ENCODE data around the gene CCNJ. TPM values are rescaled to one million over a fixed set of nuclear protein-coding genes. Genes with fewer than 3 reads are reported as not detected.

CCNJ gene
- total RNA-seq, 1 donor from 2014 or later, result 9.8 TPM

DNA sequence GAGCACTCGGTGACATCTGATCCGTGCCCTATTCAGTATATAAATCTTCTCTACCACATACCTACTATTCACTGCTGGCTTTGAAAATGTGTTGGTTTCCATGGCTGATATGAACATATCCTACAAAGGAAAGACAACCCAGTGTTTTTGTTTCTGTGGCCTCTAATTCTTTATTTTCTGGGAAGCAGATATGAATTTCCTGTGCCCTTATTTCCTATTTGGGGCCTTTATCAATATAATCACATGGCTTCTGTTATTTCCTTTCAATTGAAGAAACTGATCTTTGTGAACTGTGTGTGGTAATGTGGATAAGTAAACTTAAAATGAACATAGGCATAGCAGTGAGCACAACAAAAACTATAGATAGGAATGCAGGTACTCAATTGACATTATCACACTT is 10.6 kb downstream of the CCNJ start:
- POLR2A ChIA-PET, result interaction anchor here (1.2 to 1.4 kb wide), 2 partner anchors 37 to 76 kb away, joined by 3 to 4 read pairs; partner anchors contain the start of gene ZNF518A
- intact Hi-C loops (cut with micrococcal nuclease), result no loop called here

DNA sequence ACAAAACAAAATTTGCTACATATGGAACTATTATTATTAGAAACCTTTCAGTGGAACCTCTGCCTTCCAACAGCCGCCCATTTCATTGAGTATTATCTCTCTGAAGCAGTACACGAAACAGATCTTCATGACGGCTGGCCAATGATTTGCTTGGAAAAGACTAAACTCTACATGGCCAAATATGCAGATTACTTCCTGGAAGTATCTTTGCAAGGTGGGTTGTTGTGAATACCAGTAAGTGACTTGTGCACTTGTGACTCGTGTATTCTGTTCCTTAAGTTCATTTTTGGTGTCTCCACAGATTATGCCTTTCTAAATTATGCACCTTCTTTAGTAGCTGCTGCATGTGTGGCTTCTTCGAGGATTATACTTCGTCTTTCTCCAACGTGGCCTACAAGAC is 13.4 kb downstream of the CCNJ start:
- Mint-ChIP-seq H3K27me3 (no peaks in the 10 kb centered on the region), H3K4me1 (no peaks in the 10 kb centered on the region), H3K36me3 (ENCODE audit: low read depth) (peaks cover 69% of the 10 kb centered on the region), H3K27ac (no peak overlapping the region), H3K9me3 (no peaks in the 10 kb centered on the region), H3K4me3 (no peak overlapping the region)
- DNase-seq (no peak), ATAC-seq (ENCODE audit: low read depth) (no peak)
- TF ChIP-seq, protein P1, sequence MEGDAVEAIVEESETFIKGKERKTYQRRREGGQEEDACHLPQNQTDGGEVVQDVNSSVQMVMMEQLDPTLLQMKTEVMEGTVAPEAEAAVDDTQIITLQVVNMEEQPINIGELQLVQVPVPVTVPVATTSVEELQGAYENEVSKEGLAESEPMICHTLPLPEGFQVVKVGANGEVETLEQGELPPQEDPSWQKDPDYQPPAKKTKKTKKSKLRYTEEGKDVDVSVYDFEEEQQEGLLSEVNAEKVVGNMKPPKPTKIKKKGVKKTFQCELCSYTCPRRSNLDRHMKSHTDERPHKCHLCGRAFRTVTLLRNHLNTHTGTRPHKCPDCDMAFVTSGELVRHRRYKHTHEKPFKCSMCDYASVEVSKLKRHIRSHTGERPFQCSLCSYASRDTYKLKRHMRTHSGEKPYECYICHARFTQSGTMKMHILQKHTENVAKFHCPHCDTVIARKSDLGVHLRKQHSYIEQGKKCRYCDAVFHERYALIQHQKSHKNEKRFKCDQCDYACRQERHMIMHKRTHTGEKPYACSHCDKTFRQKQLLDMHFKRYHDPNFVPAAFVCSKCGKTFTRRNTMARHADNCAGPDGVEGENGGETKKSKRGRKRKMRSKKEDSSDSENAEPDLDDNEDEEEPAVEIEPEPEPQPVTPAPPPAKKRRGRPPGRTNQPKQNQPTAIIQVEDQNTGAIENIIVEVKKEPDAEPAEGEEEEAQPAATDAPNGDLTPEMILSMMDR (IDR thresholded peaks at IDR 0.05), result no peak
- POLR2A ChIA-PET, result interaction anchor here (0.6 kb wide), 1 partner anchor 10 kb away, joined by 3 read pairs; no protein-coding TSS in a partner anchor
- intact Hi-C loops (cut with micrococcal nuclease), result no loop called here
- CTCF ChIA-PET, result no interaction called here

More for the DNA sequence above, 10.6 kb downstream of the CCNJ start:
- ATAC-seq (ENCODE audit: low read depth), result no peak
- TF ChIP-seq, protein P1 (IDR thresholded peaks at IDR 0.05), result no peak
- DNase-seq, result no peak
- Mint-ChIP-seq H3K9me3 (no peaks in the 10 kb centered on the region), H3K4me1 (peaks cover 8% of the 10 kb centered on the region), H3K4me3 (no peak overlapping the region), H3K36me3 (ENCODE audit: low read depth) (peaks cover 63% of the 10 kb centered on the region), H3K27me3 (no peaks in the 10 kb centered on the region), H3K27ac (no peak overlapping the region)
- CTCF ChIA-PET, result no interaction called here

DNA sequence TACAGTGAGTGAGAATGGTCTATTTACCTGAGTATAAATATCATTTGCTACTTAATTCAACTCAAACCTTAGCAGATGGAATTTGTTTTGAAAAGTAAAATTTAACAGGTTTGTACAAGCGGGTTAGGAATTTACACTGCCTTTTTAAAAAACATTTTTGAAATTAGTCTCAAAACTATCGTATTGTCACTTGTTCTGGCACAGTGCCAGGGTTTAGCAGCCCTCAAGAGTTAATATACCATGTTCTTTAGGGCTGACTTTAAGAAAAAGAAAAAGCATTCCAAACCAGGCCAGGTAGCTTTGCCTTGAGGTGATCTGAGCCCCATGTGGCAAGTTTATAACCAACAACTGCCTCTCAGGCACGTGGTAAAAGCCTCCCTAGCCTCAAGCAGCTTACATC is 17.8 kb downstream of the CCNJ start:
- ATAC-seq (ENCODE audit: low read depth), result no peak
- intact Hi-C loops (cut with micrococcal nuclease), result no loop called here

DNA sequence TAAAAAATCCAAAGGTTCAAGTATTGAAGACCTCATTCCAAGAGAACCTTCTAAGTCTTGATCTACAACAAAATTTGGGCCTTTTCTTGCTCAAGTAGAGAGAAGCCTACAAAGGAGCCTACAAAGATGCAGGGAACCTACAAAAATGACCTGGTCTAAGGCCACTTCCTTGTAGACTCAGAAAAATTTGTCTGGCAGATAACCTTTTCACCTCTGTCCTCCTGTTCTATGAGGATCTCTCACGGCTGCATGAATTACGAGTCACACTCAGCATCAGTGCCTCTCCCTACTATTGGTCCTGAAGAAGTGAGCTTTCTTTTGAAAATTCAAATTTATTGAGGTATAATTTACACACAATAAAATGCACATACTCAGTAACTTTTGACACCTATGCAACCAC is 29.3 kb downstream of the CCNJ start:
- Mint-ChIP-seq H3K9me3 (no peaks in the 10 kb centered on the region), H3K4me1 (peaks cover 4% of the 10 kb centered on the region), H3K27me3 (no peaks in the 10 kb centered on the region), H3K36me3 (ENCODE audit: low read depth) (peaks cover 9% of the 10 kb centered on the region), H3K27ac (no peak overlapping the region), H3K4me3 (no peak overlapping the region)
- DNase-seq (no peak), ATAC-seq (ENCODE audit: low read depth) (no peak)
- POLR2A ChIA-PET, result interaction anchor here (0.8 kb wide), 1 partner anchor 8 kb away, joined by 3 read pairs; no protein-coding TSS in a partner anchor
- CTCF ChIA-PET, result no interaction called here
- intact Hi-C loops (cut with micrococcal nuclease), result no loop called here
- TF ChIP-seq, protein P1 (IDR thresholded peaks at IDR 0.05), result no peak

More for the DNA sequence above, 17.8 kb downstream of the CCNJ start:
- Mint-ChIP-seq H3K4me1 (no peaks in the 10 kb centered on the region), H3K27me3 (no peaks in the 10 kb centered on the region), H3K9me3 (no peaks in the 10 kb centered on the region), H3K4me3 (no peak overlapping the region), H3K27ac (no peak overlapping the region), H3K36me3 (ENCODE audit: low read depth) (peaks cover 59% of the 10 kb centered on the region)
- ChIA-PET CTCF (interaction anchor here (1.4 kb wide), 1 partner anchor 44 kb away, joined by 5 read pairs; no protein-coding TSS in a partner anchor), POLR2A (no interaction called here)
- TF ChIP-seq, protein P1 (IDR thresholded peaks at IDR 0.05), result no peak
- no peak for DNase-seq

DNA sequence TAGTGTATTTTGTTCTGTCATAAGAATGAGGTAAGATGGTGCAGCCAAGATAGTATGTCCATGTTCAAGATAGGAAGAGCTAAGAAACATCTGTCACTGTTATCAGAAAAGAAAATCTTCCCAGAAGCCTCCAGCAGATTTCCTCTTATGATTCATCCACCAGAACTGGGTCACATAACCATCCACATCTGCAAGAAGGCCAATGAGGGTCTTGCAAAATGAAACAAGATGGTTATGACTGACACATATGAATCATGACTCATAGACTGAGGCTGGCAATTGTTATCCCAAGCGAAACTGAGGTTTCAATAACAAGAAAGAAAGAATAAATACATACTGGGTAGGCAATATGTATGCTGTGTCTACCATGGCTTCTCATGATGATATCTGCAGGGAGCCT is 30.3 kb downstream of the CCNJ start:
- ATAC-seq (ENCODE audit: low read depth), result peak; percentile 14
- Mint-ChIP-seq H3K27ac (no peak overlapping the region), H3K4me1 (peaks cover 4% of the 10 kb centered on the region), H3K4me3 (no peak overlapping the region), H3K36me3 (ENCODE audit: low read depth) (peaks cover 11% of the 10 kb centered on the region), H3K9me3 (no peaks in the 10 kb centered on the region), H3K27me3 (no peaks in the 10 kb centered on the region)
- CTCF ChIA-PET, result no interaction called here
- no peak for DNase-seq
- TF ChIP-seq, protein P1 (IDR thresholded peaks at IDR 0.05), result no peak
- intact Hi-C loops (cut with micrococcal nuclease), result no loop called here
- POLR2A ChIA-PET, result no interaction called here
